CD4-positive, alpha-beta T cell treated with Interleukin-6 for 4 hours (primary cell): Measurements from ENCODE around the gene METTL14.

ENCODE experiments used
- DNase-seq: peaks from one replicate; pipeline ENCODE4 v3.0.0-alpha.2; 2020; ENCODE audit warnings: mixed read lengths

The METTL14 gene

GRCh38 chr4:118734491-118735205 lies 49.5 kb downstream of the METTL14 start:
- DNase-seq, result no peak

GRCh38 chr4:118736900-118737299 lies 51.7 kb downstream of the METTL14 start:
- DNase-seq, result no peak

GRCh38 chr4:118738090-118738489 lies 52.9 kb downstream of the METTL14 start:
- DNase-seq, result no peak

- DNase-seq, result no peak
These were observed 54.0 kb downstream of the METTL14 start for GRCh38 chr4:118739022-118739713.

GRCh38 chr4:118740869-118741268 lies 55.7 kb downstream of the METTL14 start:
- DNase-seq, result no peak

- no peak for DNase-seq
These were observed 56.2 kb downstream of the METTL14 start for GRCh38 chr4:118741301-118741855.

- no peak for DNase-seq
These were observed 56.9 kb downstream of the METTL14 start for GRCh38 chr4:118742050-118742449.

GRCh38 chr4:118743867-118744266 lies 58.7 kb downstream of the METTL14 start:
- no peak for DNase-seq

GRCh38 chr4:118745357-118745756 lies 60.2 kb downstream of the METTL14 start:
- no peak for DNase-seq

- no peak for DNase-seq
These were observed 61.2 kb downstream of the METTL14 start for GRCh38 chr4:118746251-118746919.

GRCh38 chr4:118749347-118749988 lies 64.3 kb downstream of the METTL14 start:
- no peak for DNase-seq

- no peak for DNase-seq
These were observed 66.6 kb downstream of the METTL14 start for GRCh38 chr4:118751629-118752323.

GRCh38 chr4:118752551-118752950 lies 67.4 kb downstream of the METTL14 start:
- DNase-seq, result no peak

- no peak for DNase-seq
These were observed 67.9 kb downstream of the METTL14 start for GRCh38 chr4:118753096-118753495.

GRCh38 chr4:118753685-118754084 lies 68.5 kb downstream of the METTL14 start:
- DNase-seq, result no peak

- DNase-seq, result no peak
These were observed 69.7 kb downstream of the METTL14 start for GRCh38 chr4:118754890-118755289.

GRCh38 chr4:118755438-118756226 lies 70.4 kb downstream of the METTL14 start:
- DNase-seq, result no peak

- DNase-seq, result no peak
These were observed 71.2 kb downstream of the METTL14 start for GRCh38 chr4:118756429-118756828.

- DNase-seq, result no peak
These were observed 71.8 kb downstream of the METTL14 start for GRCh38 chr4:118756958-118757357.

GRCh38 chr4:118757761-118758251 lies 72.6 kb downstream of the METTL14 start:
- DNase-seq, result no peak

GRCh38 chr4:118758293-118758692 lies 73.1 kb downstream of the METTL14 start:
- DNase-seq, result no peak
